ENCODE data around the gene CELF4. TPM values are rescaled to one million over a fixed set of nuclear protein-coding genes. Genes with fewer than 3 reads are reported as not detected.

The CELF4 gene
- total and polyA plus RNA-seq, 2 donors (not counting 3 experiments of a cell fraction or from before 2014, with no cell fraction given), result not detected

DNA sequence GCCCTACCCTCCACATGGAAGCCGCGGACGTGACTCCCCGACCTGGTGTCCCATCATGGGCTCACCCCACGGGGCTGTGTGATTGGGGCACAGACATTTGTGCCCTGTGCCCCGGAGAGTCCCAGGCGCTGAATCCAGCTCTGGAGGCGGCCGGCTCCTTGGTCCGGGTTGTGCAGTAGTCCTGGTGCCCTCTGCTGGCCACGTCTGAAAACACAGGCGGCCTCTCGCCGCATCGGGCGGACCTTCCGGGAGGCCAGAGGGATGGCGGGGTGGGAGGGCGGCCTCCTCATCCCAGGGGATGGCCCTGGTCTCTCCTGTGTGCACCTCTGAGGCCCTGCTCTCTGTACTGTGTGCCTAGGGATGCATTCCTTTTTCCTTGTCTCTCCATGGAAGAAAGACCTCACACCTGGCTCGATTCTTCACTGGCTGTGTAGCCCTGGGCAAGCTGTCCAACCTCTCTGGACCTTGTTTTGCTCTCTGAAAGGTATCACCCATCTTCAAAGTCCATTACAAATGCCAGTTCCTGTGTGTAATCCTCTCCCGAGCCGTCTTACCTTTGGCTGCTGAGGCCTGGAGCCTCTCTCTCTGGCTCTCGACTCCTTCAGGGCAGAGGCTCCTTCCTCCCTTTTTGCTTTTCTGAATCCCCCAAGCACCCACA lies 27.6 kb downstream of the CELF4 start:
- H3K9me3 ChIP-seq (replicated peaks; ENCODE audit: control insufficient read depth, insufficient read depth, low read length), result no peaks in the 10 kb centered on the region
- DNase-seq (ENCODE audit: low read depth, low spot score), result peak; percentile 44

More for the DNA sequence above, 27.6 kb downstream of the CELF4 start:
- FAIRE-seq, result peak; percentile 63
- H3K27ac ChIP-seq (ENCODE audit: insufficient read depth, low read depth, low read length), result no peak overlapping the region
- H3K9me1 ChIP-seq (replicated peaks; ENCODE audit: control insufficient read depth, extremely low read depth, insufficient read depth, low read length), result no peaks in the 10 kb centered on the region
- H4K20me1 ChIP-seq (replicated peaks; ENCODE audit: control insufficient read depth, extremely low read depth, insufficient read depth, low read length), result no peaks in the 10 kb centered on the region
- CTCF ChIA-PET, result interaction anchor here (0.7 to 3.8 kb wide), 13 partner anchors 9 to 596 kb away, joined by 3 to 43 read pairs (median 4); no protein-coding TSS in a partner anchor
- H3K79me2 ChIP-seq (ENCODE audit: control insufficient read depth, insufficient read depth, low read length), result no peaks in the 10 kb centered on the region
- H3K4me3 ChIP-seq (replicated peaks in 1 of 3; ENCODE audit: insufficient read depth in 1 of 3, low read depth in 1 of 3, low read length in 3 of 3), result no peak overlapping the region
- H3K4me2 ChIP-seq (ENCODE audit: insufficient read depth, low read length), result no peak overlapping the region
- no peaks in the 10 kb centered on the region for H3K36me3 ChIP-seq (ENCODE audit: control insufficient read depth in 2 of 2, extremely low read depth in 1 of 2, insufficient read depth in 2 of 2, low read length in 2 of 2)
- BruUV-seq (replicated peaks), result no TSS peak
- TF ChIP-seq POLR2AphosphoS5 (IDR thresholded peaks at IDR 0.05; ENCODE audit: insufficient read depth, low read depth, low read length), result no peak
- TF ChIP-seq, protein P1, sequence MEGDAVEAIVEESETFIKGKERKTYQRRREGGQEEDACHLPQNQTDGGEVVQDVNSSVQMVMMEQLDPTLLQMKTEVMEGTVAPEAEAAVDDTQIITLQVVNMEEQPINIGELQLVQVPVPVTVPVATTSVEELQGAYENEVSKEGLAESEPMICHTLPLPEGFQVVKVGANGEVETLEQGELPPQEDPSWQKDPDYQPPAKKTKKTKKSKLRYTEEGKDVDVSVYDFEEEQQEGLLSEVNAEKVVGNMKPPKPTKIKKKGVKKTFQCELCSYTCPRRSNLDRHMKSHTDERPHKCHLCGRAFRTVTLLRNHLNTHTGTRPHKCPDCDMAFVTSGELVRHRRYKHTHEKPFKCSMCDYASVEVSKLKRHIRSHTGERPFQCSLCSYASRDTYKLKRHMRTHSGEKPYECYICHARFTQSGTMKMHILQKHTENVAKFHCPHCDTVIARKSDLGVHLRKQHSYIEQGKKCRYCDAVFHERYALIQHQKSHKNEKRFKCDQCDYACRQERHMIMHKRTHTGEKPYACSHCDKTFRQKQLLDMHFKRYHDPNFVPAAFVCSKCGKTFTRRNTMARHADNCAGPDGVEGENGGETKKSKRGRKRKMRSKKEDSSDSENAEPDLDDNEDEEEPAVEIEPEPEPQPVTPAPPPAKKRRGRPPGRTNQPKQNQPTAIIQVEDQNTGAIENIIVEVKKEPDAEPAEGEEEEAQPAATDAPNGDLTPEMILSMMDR (IDR thresholded peaks at IDR 0.05; ENCODE audit: extremely low read depth in 1 of 2, insufficient read depth in 1 of 2, low read depth in 1 of 2, low read length in 2 of 2), result peak; percentile 68 to 93
- TF ChIP-seq, protein P2, sequence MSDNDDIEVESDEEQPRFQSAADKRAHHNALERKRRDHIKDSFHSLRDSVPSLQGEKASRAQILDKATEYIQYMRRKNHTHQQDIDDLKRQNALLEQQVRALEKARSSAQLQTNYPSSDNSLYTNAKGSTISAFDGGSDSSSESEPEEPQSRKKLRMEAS (IDR thresholded peaks at IDR 0.05; ENCODE audit: insufficient read depth, insufficient read length), result no peak
- no peak for TF ChIP-seq MYC (IDR thresholded peaks at IDR 0.05; ENCODE audit: low read depth, low read length)
- no peaks in the 10 kb centered on the region for H3K4me1 ChIP-seq (ENCODE audit: control insufficient read depth, extremely low read depth, insufficient read depth, low read length)
- POLR2A ChIA-PET, result no interaction called here
- intact Hi-C loops (cut with micrococcal nuclease), result loop anchor here (1.0 to 2.0 kb wide), 4 partner anchors 93 to 596 kb away; no protein-coding TSS in a partner anchor
- H2AFZ ChIP-seq (ENCODE audit: low read depth, low read length), result no peak overlapping the region
- H3K27me3 ChIP-seq (ENCODE audit: control insufficient read depth in 2 of 2, insufficient read depth in 2 of 2, low read length in 2 of 2), result peaks cover 7 to 8% of the 10 kb centered on the region in 2 experiments
- dilution Hi-C loops (cut with MboI; ENCODE audit: extremely low pct_ligation_motif_present, low sequenced_read_pairs), result no loop called here
- H3K9ac ChIP-seq (replicated peaks; ENCODE audit: extremely low read depth, insufficient read depth, low read length), result no peak overlapping the region
